Loucy (cell line): ENCODE results near the gene SKA1.

Source experiments
- CTCF ChIP-seq: fragments of 200-600 bp; sonication (generic); conservative IDR thresholded peaks from 2 replicates; pipeline ENCODE4 v1.5.1; 2014; ENCODE audit warnings: mild to moderate bottlenecking, antibody characterized with exemption, low read length
- EZH2phosphoT487 ChIP-seq: fragments of 200-600 bp; IDR thresholded peaks from 2 replicates; pipeline ENCODE4 v1.6.1; 2018; ENCODE audit warnings: antibody characterized with exemption, mild to moderate bottlenecking, moderate library complexity, borderline replicate concordance

- TF ChIP-seq CTCF, result no peak
- TF ChIP-seq EZH2phosphoT487, result no peak
Observed at GRCh38 chr18:50405582-50406271, 30.9 kb downstream of the SKA1 start.
